NCI-H2107 treated with DMSO at 0.1 percent for 48 hours (cell line): Measurements from ENCODE around the gene MACROD2.
"Not testable (repeated sequence)": the region's sequence is repeated elsewhere in the genome, so short reads cannot be mapped to it uniquely, and the experiment has no call there.

ENCODE experiments used
- DNase-seq: peaks from one replicate; lab custom pipeline; 2025; ENCODE audit not compliant: unreplicated experiment; lab: John Stamatoyannopoulos, UW

MACROD2 gene

DNA sequence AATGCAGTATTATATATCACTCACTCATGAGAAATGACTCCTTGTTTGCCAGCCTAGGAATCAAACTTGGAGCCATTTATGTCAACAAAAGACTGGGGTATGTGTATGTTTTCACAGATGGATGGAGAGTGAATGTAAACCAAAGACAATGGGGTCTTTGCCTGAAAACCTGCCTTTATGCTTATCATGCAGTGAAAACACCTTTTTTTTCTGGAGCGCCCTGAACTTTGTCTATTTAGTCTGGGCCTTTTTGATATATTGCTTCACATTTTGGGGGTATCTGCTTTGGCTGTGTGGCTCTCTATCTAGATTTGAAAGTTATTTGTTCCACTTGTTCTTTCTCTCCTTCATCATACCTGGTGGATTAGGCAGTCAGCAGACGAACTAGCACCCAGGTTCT, 1190.6 kb downstream of the MACROD2 start:
- no peak for DNase-seq

DNA sequence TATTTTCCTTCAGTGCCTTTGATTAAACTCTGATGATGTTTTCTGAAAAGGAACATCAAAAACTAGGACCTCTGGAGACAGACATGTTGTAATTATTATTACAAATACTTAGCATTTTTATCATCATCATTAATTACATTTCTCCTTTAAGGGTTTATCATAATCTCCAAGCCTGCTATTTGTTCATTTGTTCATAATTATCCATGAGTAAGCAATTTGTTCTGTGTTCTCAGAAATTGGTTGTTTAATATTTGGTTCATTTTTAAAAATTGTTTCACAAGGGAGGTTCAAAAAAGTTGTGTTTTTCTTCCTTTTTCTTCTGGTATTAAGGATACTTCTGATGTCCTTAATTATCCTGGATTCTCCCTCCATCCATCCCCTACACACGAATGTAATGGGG, 1192.3 kb downstream of the MACROD2 start:
- no peak for DNase-seq

DNA sequence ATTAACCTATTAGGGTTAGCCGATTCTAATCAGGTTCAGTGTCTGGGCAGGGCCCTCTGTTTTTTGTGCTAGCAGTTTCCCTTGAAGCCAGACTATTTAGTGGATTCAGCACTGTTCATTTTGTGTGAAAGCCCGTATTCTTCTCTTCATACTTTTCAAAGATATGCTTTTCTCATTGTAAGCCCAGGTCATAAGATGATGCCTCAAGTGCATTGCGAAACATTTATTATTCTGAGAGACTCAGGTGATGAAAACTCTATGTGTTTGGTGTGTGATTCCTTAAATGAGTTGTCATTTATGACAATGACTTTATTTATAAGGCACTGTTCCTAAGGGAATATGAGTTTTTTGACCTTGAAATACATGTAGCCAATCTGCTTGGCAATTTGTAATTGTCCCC, 1193.1 kb downstream of the MACROD2 start:
- no peak for DNase-seq

DNA sequence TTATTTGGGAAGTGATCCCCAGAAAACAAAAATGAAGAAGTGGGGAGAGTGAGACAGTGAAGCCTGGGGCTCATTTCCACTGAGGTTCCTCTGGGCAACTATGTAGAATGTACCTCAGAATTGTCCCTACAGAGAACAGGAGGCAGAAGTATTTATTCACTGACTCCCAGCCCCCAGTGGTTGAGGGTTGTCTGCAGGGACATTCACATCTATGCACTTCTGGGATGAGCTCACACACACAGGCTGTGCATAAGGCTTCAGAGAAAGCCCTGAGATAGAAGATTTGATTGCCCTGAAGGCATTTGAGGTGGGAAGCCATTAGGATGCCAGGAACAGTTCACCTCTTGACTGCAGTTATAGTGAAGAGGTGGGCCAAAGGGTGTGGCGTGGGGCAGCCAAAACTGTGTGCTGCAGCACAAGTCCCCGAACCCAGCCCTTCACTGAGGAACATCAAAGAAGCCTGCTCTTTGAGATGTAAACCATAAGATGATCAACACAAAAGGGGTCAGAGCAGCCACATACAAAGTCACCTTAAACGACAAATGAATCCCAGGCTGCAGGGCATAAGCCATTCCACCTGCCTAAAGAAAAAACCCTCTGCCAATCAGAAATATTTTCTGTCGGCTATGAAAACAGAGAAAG, 1195.9 kb downstream of the MACROD2 start:
- DNase-seq: no peak

DNA sequence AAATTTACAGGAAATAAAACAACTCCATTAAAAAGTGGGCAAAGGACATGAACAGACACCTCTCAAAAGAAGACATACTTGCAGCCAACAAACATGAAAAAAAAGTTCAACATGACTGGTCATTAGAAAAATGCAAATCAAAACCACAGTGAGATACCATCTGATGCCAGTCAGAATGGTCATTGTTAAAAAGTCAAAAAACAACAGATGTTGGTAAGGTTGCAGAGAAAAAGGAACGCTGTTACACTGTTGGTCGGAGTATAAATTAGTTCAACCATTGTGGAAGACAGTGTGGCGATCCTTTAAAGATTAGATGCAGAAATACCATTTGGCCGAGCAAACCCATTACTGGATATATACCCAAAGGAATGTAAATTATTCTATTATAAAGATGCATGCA, 1200.1 kb downstream of the MACROD2 start:
- no peak for DNase-seq

DNA sequence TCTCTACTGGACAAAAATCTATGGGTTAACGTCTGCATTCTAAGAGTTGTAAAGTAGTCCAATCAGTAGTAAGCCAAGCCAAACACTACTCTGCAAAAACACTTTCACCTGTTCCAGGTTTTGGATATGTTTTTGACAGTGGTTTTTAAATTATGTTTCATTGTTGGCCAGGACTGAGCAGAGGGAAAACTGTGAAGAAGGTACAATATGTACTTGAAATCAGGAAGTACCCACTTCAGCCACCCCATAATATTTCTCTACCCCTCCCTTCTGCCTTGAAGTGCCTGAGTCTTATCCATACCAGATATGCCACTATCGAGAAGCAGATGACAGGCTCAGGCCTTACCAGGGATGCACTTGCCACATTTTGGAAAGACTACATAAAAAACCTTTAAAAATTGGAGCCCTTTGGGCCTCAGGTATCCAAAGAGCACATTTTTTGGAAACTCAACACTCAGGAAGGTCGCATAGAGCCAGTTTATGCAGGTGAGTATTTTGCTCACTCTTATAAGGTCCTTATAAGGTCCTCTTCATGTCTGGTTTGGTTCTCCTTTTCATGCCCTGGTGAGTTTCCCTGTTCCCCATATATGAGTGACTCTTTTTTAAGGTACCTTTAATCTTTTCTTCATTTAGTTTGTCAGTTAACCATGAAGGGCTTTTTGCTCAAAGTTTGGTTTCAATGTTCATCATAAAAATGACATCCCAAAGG, 1201.4 kb downstream of the MACROD2 start:
- no peak for DNase-seq

DNA sequence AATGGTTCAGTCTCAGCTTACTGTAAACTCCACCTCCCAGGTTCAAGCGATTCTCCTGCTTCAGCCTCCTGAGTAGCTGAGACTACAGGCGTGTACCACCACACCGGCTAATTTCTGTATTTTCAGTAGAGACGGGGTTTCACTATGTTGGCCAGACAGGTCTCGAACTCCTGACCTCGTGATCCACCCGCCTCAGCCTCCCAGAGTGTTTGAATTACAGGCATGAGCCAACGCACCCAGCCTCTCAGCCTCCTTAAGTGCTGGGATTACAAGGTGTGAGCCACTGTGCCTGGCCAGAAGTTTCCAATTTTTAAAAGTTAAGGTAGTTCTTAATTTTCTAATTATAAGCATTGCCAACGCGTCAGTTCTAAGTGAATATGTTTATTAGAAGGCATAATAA, 1202.7 kb downstream of the MACROD2 start:
- not testable (repeated sequence) for DNase-seq

DNA sequence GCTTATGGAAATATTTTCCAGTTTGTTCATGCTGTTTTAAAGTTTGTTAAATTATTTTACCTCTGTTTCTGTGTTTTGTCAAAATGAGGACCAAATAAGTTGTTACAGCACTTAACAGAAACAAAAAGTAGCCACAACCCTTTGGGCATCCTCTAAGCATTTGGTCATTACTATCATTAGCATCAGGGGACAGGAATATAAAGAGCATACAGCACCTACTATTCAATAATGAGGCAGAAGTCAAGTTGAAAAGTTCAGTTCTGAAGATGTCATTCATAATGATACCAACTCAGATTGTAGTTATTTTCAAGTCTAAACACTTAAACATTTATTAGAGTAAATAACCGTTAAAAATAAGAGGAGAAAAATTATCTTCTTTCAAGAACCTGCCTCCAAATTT, 1204.4 kb downstream of the MACROD2 start:
- no peak for DNase-seq

DNA sequence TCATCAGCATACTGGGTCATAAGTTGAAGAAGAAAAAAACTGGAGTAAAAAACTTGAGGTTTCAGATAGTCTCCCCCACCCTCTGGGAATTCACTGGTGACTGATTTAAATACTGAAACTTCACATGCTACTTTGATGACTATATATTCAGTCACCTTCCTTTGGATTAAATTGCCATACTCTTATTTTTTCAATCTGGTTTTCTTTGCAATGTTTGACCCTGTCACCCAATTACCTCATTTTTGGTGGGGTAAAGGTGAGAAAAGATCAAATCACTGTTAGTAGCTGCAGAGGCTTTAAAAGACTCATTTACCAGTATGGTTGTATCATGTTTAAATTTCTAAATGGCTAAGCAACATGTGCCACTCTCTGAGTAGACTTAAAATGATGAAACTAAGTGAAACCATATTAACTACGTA, 1204.8 kb downstream of the MACROD2 start:
- no peak for DNase-seq

DNA sequence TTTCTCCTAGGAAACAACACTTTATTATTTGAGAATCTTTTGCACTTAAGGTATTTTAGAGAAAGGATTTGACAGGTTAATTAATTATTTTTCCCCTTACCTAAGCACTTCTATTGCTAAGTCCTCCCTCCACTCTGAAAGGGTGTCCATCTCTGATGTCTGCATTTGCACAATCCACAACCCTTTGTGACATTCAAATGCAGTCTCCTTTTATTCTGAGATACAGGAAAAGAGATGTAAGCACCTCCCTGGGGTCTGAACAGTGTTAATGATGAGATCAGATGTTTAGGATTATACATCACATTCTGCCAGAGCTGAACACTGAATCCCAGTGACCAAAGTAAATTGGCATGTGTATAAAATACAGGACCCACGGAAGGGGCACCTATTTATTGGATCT, 1206.3 kb downstream of the MACROD2 start:
- no peak for DNase-seq

DNA sequence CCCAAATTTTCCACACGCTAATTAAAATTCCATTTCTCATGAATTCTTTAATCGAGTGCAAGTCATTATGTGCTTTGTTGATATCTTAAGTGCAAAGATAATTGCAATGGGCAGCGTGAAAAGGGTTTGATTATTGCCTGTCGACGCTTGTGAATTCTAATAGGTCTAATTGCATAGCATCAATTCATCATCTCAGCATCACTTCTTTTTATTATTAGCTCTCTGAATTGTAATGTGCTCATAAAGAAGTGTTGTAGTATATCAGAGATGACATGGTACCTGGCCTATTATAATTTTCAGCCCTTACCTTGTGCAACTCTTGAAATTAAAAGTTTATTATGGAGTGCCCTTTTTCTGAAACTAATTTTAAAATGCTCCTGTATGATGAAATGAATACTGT, 1208.9 kb downstream of the MACROD2 start:
- DNase-seq: no peak

DNA sequence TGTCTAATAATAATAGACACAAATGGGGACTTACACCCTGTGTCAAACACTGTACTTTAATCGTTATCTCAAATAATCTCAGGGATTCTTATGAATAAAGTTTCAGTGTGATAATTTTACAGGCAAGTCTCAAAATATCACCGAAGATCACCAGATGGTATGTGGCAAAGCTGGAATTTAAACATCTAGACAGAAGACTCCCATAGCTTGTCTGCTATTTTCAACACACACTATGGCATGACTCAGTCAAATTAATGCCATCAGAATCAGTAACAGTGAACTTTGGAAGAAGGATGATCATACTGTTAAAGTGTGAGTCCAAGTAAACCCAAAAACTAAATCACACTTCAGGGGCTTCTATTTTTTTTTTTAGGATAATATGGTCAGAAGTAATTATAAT, 1209.7 kb downstream of the MACROD2 start:
- no peak for DNase-seq

DNA sequence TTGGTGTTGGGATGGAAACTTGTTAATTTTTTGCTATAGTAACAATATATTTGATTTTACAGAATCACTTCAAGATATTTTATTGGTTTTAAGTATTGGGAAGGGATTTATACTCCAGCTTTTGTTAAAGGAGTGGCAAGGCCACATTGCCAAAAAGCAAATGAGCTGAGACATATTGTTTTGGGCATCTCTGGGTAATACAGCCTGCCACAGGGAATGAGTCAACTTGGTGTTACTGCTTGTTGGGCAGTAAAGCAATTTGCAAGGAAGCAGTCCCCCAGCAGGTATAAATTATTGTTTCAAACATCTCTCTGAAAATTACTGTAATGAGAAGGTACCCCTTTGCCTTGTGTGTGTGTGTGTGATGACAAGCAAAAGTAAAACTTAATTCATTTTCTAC, 1210.4 kb downstream of the MACROD2 start:
- DNase-seq: no peak

DNA sequence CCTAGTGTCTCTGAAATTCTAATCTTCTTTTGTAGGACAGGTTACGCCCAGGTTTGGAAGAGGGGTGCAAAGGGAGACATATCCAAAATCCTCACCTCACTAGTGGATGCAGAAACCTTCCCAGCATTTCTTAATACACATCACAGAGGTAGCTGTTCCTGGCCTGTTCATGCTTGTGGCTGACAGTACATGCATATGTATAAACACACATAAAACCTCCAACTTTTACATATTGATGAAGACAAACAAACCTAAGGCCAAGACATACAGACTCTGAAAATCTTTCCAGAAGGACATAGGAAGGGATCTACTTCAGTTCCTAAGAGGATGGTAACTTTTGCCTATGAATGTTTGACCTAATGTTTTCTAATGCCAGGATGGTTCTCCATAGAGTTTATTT, 1214.2 kb downstream of the MACROD2 start:
- DNase-seq: no peak

DNA sequence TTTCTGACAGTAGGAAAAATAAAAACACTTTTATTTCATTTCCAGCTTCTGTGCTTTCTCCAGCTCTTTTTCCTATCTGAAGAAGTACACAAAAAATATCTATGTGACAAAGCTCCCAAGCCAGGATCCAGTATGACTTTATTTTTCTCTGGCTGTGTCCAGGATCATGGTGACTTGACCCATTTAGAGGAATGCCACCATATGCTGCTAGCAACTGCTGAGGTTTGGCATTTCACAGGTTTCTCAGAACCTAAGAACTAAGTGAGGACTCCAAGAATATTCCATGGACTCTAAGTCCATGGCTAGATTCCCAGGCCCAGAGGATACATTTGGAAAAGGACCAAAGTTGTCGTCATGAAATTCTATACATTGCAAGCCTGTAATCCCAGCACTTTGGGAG, 1218.7 kb downstream of the MACROD2 start:
- no peak for DNase-seq

DNA sequence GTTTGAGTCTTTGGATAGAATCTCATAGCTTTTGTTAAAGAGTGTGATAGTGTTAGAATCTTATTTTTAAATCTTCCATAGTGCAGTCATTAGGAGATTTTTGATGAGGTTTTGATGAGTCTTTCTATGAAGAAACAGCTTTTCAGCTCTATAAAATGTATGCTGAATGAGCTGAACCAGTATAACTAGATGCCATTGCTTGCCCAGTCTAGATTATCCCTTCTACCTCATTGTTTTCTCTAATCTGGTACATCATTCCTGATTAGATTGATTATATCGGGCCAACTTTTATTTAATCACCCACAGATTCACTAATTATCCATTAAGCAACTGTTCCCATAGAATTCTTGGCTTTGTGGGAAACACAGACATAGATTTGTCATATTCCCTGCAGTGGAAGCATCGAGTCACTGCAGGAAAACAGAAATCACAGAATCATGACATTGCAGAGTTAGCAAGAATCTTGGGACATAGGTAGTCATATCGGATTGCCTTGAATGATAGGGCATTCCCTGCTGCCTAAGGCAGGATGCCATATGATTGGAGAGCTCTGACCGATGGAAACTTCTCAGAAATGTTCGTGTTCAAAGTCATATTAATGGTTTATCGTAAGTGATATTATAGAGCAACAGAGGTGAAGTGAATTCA, 1224.8 kb downstream of the MACROD2 start:
- no peak for DNase-seq

DNA sequence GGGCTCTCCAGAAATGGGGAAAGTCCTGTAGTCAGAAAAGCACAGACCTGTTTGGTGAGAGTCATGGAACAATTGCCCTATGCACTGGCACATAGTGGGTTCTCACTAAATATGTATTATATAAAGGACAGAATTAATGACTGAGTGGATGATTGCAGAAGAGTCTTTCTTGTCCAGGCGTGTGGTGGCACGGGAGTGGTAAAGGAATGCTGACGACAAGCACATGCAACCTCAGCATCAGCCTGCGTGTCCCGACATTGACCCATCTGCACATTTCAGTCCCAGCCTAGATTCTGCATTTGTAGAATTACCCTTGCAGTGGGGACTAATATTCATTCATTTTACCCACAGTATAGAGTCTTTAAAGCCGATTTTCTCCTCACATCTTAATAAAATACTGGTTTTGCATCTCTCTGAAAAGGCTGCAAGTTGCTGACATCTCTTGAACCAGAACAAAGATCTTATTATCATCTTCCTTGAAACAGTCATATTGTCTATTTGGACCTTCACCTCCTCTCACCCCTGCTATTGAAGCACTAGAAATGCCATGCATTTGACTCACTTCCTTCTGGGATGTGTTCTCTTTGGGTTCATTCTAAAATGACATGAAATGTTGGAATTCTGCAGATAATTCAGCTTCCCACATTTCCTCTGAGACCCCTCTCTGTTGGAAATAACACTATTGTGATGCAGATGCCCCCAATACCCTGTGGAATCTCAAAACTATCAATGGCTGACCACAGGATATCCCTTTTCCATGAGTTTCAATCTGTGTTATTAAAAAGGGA, 1225.7 kb downstream of the MACROD2 start:
- no peak for DNase-seq

DNA sequence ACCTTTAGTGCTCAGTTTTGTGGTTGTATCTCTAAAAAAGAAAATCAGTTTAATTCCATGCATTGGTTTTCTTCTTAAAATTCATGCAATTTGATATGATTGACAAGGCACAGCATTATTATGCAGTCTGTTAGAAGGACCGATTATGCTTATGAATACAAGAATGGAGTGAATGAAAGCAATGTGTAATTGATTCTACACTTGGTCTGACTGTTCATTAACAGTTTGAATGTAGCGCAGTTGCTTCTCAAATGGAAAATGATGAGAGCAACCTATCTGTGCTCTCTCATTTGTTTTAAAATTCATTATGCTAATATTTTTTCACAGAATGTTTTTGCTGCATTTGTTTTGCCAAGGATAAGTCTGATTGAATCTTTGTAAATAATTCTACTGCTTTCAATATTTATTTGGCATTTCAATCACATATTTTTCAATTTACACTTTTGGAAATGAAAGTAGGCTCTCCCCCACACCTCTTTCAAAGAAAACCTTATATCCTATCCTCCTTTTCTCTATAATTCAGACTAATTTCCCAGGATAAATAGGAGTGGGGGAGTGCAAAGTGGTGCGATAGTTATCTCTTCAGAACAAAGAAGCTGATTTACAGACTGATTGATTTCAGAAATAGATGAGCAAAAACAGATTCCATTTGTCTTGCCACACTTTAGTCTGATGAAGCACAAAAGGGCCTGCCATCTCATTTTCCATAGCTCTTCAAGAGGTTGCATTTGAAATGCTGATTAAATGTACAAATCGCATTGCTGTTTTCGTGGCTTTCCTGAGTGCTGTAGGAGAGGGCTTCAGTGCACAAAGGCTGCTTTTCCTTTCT, 1227.4 kb downstream of the MACROD2 start:
- no peak for DNase-seq

DNA sequence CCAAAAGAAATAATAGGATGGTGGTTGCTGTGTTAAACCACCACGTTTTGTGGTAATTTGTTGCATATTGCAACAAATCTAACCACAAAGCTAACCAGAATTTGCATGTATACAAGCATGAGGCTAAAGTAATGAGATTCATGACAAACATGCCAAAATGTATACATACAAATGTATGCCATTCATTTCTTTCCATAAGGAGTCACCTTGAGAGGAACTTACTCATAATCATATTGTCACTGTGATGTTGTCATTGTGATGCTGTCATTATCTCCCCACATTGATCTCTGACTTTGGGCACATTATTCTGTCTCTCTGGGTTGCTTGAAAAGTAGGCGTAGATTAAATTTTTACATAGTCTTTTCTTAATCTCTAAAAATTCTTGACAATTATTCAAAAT, 1228.9 kb downstream of the MACROD2 start:
- no peak for DNase-seq

DNA sequence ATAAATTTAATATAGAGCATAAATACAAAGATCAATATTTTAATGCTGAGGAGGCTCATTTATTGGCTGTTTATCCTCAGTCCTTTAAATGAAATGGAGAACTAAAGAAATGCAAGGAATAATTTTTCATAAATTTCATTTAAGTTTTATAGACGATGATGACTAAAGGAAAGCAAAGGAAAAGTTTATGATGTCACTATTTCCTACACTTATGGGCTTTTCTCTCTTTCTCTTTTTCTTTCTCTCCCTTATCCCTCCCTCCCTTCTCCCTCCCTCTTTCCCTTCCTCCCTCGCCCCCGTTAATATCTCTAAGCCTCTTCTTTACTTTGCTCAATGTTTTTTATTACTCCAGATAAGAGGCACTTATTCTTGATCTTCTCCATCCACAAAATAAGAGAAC, 1231.8 kb downstream of the MACROD2 start:
- no peak for DNase-seq

DNA sequence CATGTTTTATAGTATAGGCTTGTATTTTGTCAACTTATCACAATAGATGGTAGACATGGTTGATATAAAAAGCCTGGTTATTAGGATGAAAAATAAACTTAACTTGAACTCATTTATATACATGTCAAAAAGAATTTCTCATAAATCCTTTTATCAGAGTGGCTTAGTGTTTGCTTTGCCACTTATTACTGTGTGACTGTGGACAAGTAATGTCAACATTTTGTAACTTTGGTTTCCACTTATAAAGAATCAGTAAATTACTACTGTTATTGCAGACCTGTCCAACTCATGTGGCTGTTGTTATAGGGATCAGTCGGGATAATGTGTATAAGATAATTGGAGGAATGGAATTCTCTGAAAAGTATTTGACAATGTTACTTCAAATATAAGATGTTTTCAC, 1236.9 kb downstream of the MACROD2 start:
- no peak for DNase-seq
